HG02759 (cell line): ENCODE results near the gene ANKRD1.
A peak's percentile ranks its signal among the peaks of the same experiment; 100 is the strongest.
"Not testable (repeated sequence)": the region's sequence is repeated elsewhere in the genome, so short reads cannot be mapped to it uniquely, and the experiment has no call there.

Experiments
- ATAC-seq: cut with Tn5 transposase; IDR thresholded peaks from one replicate; pipeline ENCODE4 v1.9.1; 2021; ENCODE audit warnings: mild to moderate bottlenecking, moderate library complexity; ENCODE audit not compliant: unreplicated experiment

The ANKRD1 gene

GRCh38 chr10:90920986-90921666 is at the start of gene ANKRD1:
Gene ANKRD1 (minus strand): TSS chr10:90921087. CDS start chr10:90921027, 60 bp downstream.
- no peak for ATAC-seq

- no peak for ATAC-seq
Observed at GRCh38 chr10:90969947-90970673, 49.2 kb upstream of the ANKRD1 start.

GRCh38 chr10:90969121-90969534 is 48.2 kb upstream of the ANKRD1 start:
- no peak for ATAC-seq

- ATAC-seq: no peak
Observed at GRCh38 chr10:90968328-90969081, 47.6 kb upstream of the ANKRD1 start.

- no peak for ATAC-seq
Observed at GRCh38 chr10:90967865-90968264, 47.0 kb upstream of the ANKRD1 start.

- no peak for ATAC-seq
Observed at GRCh38 chr10:90966146-90966545, 45.3 kb upstream of the ANKRD1 start.

- ATAC-seq: no peak
Observed at GRCh38 chr10:90965720-90966119, 44.8 kb upstream of the ANKRD1 start.

GRCh38 chr10:90964781-90965465 is 44.0 kb upstream of the ANKRD1 start:
- ATAC-seq: no peak

- ATAC-seq: no peak
Observed at GRCh38 chr10:90963331-90963730, 42.4 kb upstream of the ANKRD1 start.

- peak; percentile 84 for ATAC-seq
Observed at GRCh38 chr10:90960355-90960814, 39.5 kb upstream of the ANKRD1 start.

GRCh38 chr10:90959826-90960225 is 38.9 kb upstream of the ANKRD1 start:
- ATAC-seq: no peak

- no peak for ATAC-seq
Observed at GRCh38 chr10:90958781-90959180, 37.9 kb upstream of the ANKRD1 start.

GRCh38 chr10:90947030-90947960 is 26.4 kb upstream of the ANKRD1 start:
- ATAC-seq: peak; percentile 69

GRCh38 chr10:90945491-90946070 is 24.7 kb upstream of the ANKRD1 start:
- ATAC-seq: no peak

- no peak for ATAC-seq
Observed at GRCh38 chr10:90944749-90945148, 23.9 kb upstream of the ANKRD1 start.

GRCh38 chr10:90942980-90943379 is 22.1 kb upstream of the ANKRD1 start:
- not testable (repeated sequence) for ATAC-seq

GRCh38 chr10:90939648-90940047 is 18.8 kb upstream of the ANKRD1 start:
- ATAC-seq: no peak

GRCh38 chr10:90939116-90939515 is 18.2 kb upstream of the ANKRD1 start:
- no peak for ATAC-seq

- no peak for ATAC-seq
Observed at GRCh38 chr10:90937645-90938258, 16.9 kb upstream of the ANKRD1 start.
